Measurements from ENCODE around the gene PCP4.

The PCP4 gene

DNA sequence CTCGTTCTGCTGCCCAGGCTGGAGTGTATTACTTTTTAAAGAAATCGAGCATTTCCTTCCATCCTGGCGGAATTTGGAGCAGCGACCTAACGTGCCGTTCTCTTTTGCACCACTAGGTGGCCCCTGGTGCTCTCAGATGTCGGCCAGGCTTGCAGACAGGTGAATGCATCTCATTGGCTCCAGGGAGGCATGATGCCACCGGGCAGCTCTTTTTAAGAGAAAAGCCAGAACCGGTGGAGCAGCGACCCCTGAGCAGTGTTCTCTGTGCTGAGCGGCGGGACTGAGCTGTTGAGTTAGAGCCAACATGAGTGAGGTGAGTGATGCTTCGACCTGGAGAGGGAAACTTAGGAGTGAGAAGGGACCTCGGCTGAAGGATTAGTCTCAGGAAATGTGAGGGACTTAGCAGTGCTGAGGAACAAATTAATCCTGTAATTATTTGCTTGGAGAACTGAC lies at the start of gene PCP4:
TSS of gene PCP4 (plus strand) at position 241 of the 453 bp plus-strand sequence. CDS start at position 305, 64 bp downstream.
- peak; percentile 92 for DNase-seq

- DNase-seq: no peak
Measured at GRCh38 chr21:39818557-39818956, 48.7 kb upstream of the PCP4 start.

DNA sequence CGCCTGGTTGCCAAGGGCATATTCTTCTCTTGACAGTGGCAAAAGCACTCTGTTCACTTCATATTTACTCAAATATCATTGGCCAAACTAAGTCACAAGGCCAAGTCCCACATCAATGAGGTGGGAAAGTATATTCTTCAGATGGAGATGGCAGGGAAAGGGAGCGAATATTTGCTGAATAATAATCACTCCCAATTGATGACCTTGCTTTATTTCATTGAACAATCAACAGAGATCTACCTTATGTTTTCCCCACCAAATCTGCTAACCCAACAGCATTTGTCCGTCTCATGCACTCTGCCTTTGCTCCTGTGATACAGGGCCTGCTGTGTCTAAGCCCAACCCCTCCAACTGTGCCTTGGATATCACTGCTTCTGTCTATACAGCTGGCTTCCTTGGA lies 45.2 kb upstream of the PCP4 start:
- DNase-seq: no peak

DNA sequence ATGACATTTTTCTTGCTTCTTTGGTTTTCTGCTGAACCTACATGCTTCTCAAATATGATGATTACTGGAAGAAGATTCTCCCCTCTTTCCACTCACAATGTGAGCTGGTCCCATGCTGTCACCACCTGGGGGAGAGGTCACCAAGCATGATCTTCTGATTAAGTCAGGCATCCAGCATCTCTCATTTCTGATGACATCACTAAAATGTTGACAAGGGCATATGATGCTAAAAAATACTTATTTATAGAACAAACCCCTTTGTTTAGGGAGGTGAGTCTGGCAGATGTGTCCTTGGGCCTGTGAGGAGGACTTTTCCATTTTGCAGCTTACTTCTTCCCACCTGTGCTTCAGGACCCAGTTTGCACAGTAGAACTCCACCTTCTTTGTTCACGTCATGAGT lies 42.0 kb upstream of the PCP4 start:
- DNase-seq: no peak

GRCh38 chr21:39834543-39834942 lies 32.7 kb upstream of the PCP4 start:
- DNase-seq: no peak

GRCh38 chr21:39837861-39838359 lies 29.3 kb upstream of the PCP4 start:
- no peak for DNase-seq

GRCh38 chr21:39840373-39841097 lies 26.7 kb upstream of the PCP4 start:
- no peak for DNase-seq

DNA sequence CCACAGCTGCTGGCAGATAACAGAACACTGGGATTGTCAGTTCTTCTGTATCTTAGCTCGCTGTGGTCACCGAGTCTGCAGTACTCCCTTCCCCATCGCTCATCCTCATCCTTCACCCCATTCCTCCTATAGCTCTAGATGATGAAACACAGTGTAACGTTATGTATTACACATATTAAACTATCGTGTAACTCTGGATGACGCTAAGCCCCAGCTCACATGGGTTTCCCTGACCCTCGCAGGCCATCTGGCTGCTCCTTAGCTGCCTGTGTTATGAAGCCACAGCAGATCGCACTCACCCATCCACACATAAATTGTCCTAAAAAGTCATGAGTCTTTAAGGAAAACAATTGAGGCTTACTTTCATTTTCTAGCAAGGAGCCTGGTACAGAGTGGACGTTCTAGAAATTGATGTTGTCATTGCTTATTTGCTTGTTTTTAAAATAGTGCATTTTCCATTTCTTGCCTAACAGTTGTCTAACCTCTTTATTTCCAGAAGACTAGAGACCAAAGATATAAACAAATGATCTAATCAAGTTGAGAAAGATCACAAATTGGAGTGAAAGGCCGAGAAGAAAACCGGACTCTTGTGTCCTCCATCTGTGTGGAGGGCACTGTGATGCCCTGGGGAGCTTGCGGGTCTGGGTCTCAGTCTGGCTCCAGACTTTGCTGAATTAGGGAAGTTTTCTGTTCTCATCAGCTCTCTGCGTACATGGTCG lies 24.3 kb upstream of the PCP4 start:
- DNase-seq: no peak

GRCh38 chr21:39843483-39843882 lies 23.8 kb upstream of the PCP4 start:
- no peak for DNase-seq

GRCh38 chr21:39843916-39844315 lies 23.3 kb upstream of the PCP4 start:
- no peak for DNase-seq

- DNase-seq: no peak
Measured at GRCh38 chr21:39845571-39846130, 21.6 kb upstream of the PCP4 start.

GRCh38 chr21:39847877-39848276 lies 19.4 kb upstream of the PCP4 start:
- DNase-seq: no peak

GRCh38 chr21:39849014-39849655 lies 18.1 kb upstream of the PCP4 start:
- no peak for DNase-seq

GRCh38 chr21:39850333-39850732 lies 16.9 kb upstream of the PCP4 start:
- no peak for DNase-seq

DNA sequence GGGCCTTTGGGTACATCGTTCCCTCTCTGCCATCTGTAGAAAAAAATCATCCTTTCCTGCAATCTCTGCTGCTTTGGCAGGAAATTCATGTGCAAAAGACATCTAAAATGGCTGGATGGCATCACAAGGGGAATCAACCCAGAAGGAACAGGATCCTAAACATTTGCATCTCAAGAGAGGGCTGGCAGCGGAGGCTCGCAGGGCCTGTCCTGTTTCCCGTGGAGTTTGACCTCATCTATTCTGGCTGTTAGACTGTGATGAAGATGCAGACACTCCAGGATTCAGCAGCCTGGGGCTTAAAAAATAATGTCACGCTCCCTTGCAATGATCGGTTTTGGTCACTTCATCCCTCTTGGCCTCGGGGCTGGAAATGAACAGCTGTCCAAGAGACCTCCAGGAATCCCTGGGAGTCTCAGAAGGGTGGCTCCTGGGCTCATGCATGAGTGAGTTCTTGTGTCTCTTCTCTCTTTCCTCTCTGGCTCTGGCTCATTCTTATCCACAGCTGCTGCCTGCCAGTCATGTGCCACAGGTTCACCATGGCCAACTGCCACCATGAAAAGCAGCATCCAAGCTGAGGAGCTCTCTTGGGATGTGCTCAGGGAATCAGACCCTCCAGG lies 16.1 kb upstream of the PCP4 start:
- no peak for DNase-seq

DNA sequence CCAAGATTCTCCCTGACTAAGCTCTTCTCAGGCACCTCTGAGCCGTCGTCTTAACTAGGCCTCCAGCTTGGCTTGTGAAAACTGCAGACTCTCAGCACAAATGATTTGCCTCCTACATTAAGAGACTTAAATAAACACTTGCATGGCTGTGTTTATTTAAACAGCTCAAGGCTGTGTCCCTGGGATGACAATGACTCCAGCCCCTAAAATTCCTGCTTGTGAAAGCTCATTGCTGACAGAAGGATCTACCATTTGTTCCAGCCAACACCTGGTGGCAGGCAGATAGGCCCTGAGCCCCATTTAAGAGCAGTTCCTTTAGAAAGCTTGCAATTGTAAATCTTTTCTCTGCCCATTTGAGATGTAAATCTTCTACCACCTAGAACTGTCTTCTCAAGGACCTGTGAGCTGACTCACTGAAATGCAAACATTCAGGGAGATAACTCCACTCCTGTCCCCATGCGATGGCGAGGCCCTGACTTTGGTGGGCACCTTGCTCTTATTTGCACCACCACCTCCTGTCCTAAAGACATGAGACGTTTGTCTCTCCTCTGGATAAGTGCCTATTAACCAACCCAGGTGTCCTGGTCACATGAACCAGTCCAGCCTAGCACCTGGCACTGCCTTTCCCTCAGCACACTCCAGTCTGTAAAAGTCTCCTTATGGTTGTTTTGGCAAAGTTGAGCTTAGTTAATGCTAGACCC lies 15.1 kb upstream of the PCP4 start:
- no peak for DNase-seq

- no peak for DNase-seq
Measured at GRCh38 chr21:39852726-39853500, 14.3 kb upstream of the PCP4 start.

DNA sequence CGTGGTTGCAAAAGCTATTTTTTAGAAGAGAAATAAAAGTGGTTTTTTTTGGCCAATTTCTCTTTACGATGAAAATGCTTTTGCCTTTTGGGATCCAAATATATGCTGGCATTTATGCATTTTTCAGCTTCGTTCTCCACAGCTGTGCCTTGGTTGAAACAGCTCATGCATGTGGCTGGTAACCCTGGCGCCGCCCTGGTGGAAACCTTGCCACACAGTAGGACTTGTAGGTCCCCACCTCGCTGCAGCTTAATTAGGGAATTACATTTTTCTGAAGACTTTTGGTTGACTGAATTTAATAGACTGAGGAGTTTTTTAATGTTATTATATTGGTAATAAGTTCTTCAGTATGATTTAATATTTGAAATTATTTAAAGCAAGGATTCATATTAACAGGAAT lies 12.7 kb upstream of the PCP4 start:
- no peak for DNase-seq

DNA sequence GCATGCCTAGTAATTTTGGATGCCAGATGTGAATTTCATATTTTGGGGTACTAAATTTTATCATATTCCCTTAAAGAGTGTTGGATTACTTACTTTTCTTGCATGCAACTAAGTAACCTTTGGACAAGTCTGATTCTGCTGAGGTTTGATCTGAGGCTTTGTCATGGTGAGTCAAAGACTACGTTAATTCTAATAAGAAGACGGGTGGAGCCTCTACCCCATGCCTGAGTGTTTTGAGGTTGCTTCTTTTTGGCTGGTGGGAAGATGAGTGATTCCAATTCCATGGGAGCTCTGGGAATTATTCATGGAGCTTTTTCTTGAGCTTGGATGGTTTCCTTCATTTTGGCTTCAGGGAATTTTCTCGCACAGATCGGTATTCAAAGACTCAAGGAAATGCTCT lies 11.6 kb upstream of the PCP4 start:
- DNase-seq: no peak

GRCh38 chr21:39860600-39860999 lies 6.6 kb upstream of the PCP4 start:
- no peak for DNase-seq

GRCh38 chr21:39863111-39863510 lies 4.1 kb upstream of the PCP4 start:
- DNase-seq: no peak

DNA sequence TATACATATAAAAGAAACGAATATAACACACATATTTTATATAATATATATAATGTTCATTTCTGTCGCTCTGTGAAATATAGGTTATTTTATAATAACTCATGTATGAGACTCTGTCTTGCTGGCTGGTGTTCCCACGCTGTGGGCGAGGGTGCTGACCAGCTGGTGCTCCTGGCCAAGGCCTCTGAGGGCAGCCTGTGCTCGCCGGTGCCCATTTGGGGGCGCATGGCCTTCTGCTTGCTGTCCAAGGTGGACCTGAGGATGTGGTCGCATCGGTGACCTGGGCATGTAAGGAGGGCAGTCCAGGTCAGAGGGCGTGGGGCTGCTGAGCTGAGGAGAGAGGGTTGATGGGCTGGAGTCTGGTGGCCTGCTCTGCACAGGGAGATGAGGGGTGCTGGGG lies 1.1 kb upstream of the PCP4 start:
- DNase-seq: no peak
